Medulla oblongata (tissue), 1 donor: ENCODE results near the gene DDX39B.
"Not testable (repeated sequence)": the region's sequence is repeated elsewhere in the genome, so short reads cannot be mapped to it uniquely, and the experiment has no call there.

Experiments
- DNase-seq: peaks from one replicate; pipeline ENCODE4 v3.0.0-alpha.2; 2015; ENCODE audit errors: extremely low spot score

DDX39B gene

GRCh38 chr6:31541658-31542521 lies at the start of gene DDX39B:
DDX39B (minus strand) TSS chr6:31542003; CDS start chr6:31540532, 1,471 bp downstream.
- DNase-seq, result peak; percentile 99

GRCh38 chr6:31590691-31591090 lies 48.9 kb upstream of the DDX39B start:
- not testable (repeated sequence) for DNase-seq

- DNase-seq, result no peak
Observed at GRCh38 chr6:31588871-31589650, 47.3 kb upstream of the DDX39B start.

GRCh38 chr6:31587791-31588777 lies 46.3 kb upstream of the DDX39B start:
- no peak for DNase-seq

- DNase-seq, result peak; percentile 67
Observed at GRCh38 chr6:31586599-31587281, 44.9 kb upstream of the DDX39B start.

GRCh38 chr6:31586008-31586407 lies 44.2 kb upstream of the DDX39B start, which contains the start of gene LST1:
LST1 (plus strand) TSS chr6:31586277; CDS start chr6:31587300, 1,023 bp downstream.
- peak; percentile 77 for DNase-seq

GRCh38 chr6:31585491-31585890 lies 43.7 kb upstream of the DDX39B start:
- DNase-seq, result no peak

- no peak for DNase-seq
Observed at GRCh38 chr6:31582230-31582643, 40.4 kb upstream of the DDX39B start, which contains the start of gene LTB. LTB (minus strand) TSS chr6:31582424; CDS start chr6:31582417, 7 bp downstream.

GRCh38 chr6:31581434-31582229 lies 39.8 kb upstream of the DDX39B start:
- DNase-seq, result no peak

- DNase-seq, result peak; percentile 84
Observed at GRCh38 chr6:31580807-31581433, 39.1 kb upstream of the DDX39B start.

GRCh38 chr6:31580438-31580740 lies 38.6 kb upstream of the DDX39B start:
- DNase-seq, result no peak

- no peak for DNase-seq
Observed at GRCh38 chr6:31579546-31580437, 38.0 kb upstream of the DDX39B start.

- DNase-seq, result no peak
Observed at GRCh38 chr6:31579119-31579505, 37.3 kb upstream of the DDX39B start.

GRCh38 chr6:31578184-31579118 lies 36.6 kb upstream of the DDX39B start:
- no peak for DNase-seq

GRCh38 chr6:31577579-31577966 lies 35.8 kb upstream of the DDX39B start:
- no peak for DNase-seq

GRCh38 chr6:31576897-31577578 lies 35.2 kb upstream of the DDX39B start:
- no peak for DNase-seq
